ENCODE results near the gene RPL22L1.

GRCh38 chr3:170903123-170903522 is 33.1 kb upstream of the RPL22L1 start:
- TF ChIP-seq ZNF8 (CRISPR knock-in tag; IDR thresholded peaks at IDR 0.05) (no peak), TOX (CRISPR knock-in tag; IDR thresholded peaks at IDR 0.05; ENCODE audit: borderline replicate concordance) (no peak), PATZ1 (CRISPR knock-in tag; IDR thresholded peaks at IDR 0.05; ENCODE audit: borderline replicate concordance) (no peak), OSR1 (CRISPR knock-in tag; IDR thresholded peaks at IDR 0.05) (no peak), ISL1 (CRISPR knock-in tag; IDR thresholded peaks at IDR 0.05) (no peak), POU6F1 (CRISPR knock-in tag; IDR thresholded peaks at IDR 0.05; ENCODE audit: borderline replicate concordance, low read depth) (no peak), ARNTL (CRISPR knock-in tag; IDR thresholded peaks at IDR 0.05; ENCODE audit: borderline replicate concordance, low read depth) (no peak), ZFP3 (CRISPR knock-in tag; IDR thresholded peaks at IDR 0.05) (no peak), SNAI2 (CRISPR knock-in tag; IDR thresholded peaks at IDR 0.05) (no peak)
